Loucy (cell line): ENCODE measurements around the gene ARL5C.

Experiments
- H2AFZ ChIP-seq: fragments of 200-600 bp; sonication (generic); 2 replicates; pipeline ENCODE4 v1.6.0; 2016; ENCODE audit warnings: antibody characterized with exemption, mild to moderate bottlenecking, low read length, moderate library complexity
- H3F3A ChIP-seq: fragments of 200-600 bp; 2 replicates; pipeline ENCODE4 v1.6.0; 2016; ENCODE audit warnings: antibody characterized with exemption, low read depth, mild to moderate bottlenecking
- H3K27me3 ChIP-seq: fragments of 200-600 bp; sonication (generic); 2 replicates; pipeline ENCODE4 v1.6.1; 2014; ENCODE audit warnings: low read length, mild to moderate bottlenecking; ENCODE audit not compliant: insufficient read depth, poor library complexity, severe bottlenecking
- H3K36me3 ChIP-seq: fragments of 200-600 bp; sonication (generic); 2 replicates; pipeline ENCODE4 v1.6.1; 2016; ENCODE audit warnings: low read length; ENCODE audit not compliant: insufficient read depth
- H3K4me1 ChIP-seq: fragments of 200-600 bp; sonication (generic); 2 replicates; pipeline ENCODE4 v1.5.1; 2014; ENCODE audit warnings: low read length, mild to moderate bottlenecking; ENCODE audit not compliant: insufficient read depth, poor library complexity, severe bottlenecking
- H3K4me2 ChIP-seq: fragments of 200-600 bp; sonication (generic); 2 replicates; pipeline ENCODE4 v1.6.0; 2014; ENCODE audit warnings: antibody characterized with exemption, low read length, low read depth, mild to moderate bottlenecking; ENCODE audit not compliant: poor library complexity, severe bottlenecking
- H3K4me3 ChIP-seq: fragments of 200-600 bp; sonication (generic); 2 replicates; pipeline ENCODE4 v1.5.1; 2014; ENCODE audit warnings: low read length, mild to moderate bottlenecking, mixed read lengths; ENCODE audit not compliant: poor library complexity, severe bottlenecking
- H3K79me2 ChIP-seq: fragments of 200-600 bp; sonication (generic); 2 replicates; pipeline ENCODE4 v1.6.1; 2014; ENCODE audit warnings: low read length; ENCODE audit not compliant: insufficient read depth
- H3K9ac ChIP-seq: fragments of 200-600 bp; sonication (generic); 2 replicates; pipeline ENCODE4 v1.6.0; 2014; ENCODE audit warnings: mild to moderate bottlenecking, low read depth, low read length, moderate library complexity; ENCODE audit not compliant: poor library complexity, severe bottlenecking
- H3K9me2 ChIP-seq: fragments of 200-600 bp; sonication (generic); replicated peaks from 2 replicates; pipeline ENCODE4 v1.6.1; 2016; ENCODE audit warnings: low read depth, low read length, mixed read lengths
- H3K9me3 ChIP-seq: fragments of 200-600 bp; sonication (generic); 2 replicates; pipeline ENCODE4 v1.6.1; 2014; ENCODE audit warnings: mild to moderate bottlenecking, antibody characterized with exemption, low read length, low read depth; ENCODE audit not compliant: insufficient read depth
- H4K20me1 ChIP-seq: fragments of 200-600 bp; sonication (generic); 2 replicates; pipeline ENCODE4 v1.6.0; 2014; ENCODE audit warnings: antibody characterized with exemption, low read length, mild to moderate bottlenecking; ENCODE audit not compliant: insufficient read depth, poor library complexity, severe bottlenecking
- CTCF ChIP-seq: fragments of 200-600 bp; sonication (generic); conservative IDR thresholded peaks from 2 replicates; pipeline ENCODE4 v1.5.1; 2014; ENCODE audit warnings: mild to moderate bottlenecking, antibody characterized with exemption, low read length
- EZH2phosphoT487 ChIP-seq: fragments of 200-600 bp; IDR thresholded peaks from 2 replicates; pipeline ENCODE4 v1.6.1; 2018; ENCODE audit warnings: antibody characterized with exemption, mild to moderate bottlenecking, moderate library complexity, borderline replicate concordance

ARL5C gene

GRCh38 chr17:39186481-39187002, 20.6 kb upstream of the ARL5C start:
- TF ChIP-seq CTCF (no peak), EZH2phosphoT487 (no peak)
- no peaks in the 10 kb centered on the region for H4K20me1 ChIP-seq
- no peak overlapping the region for H3K4me3 ChIP-seq
- H3K36me3 ChIP-seq: peaks cover 62% of the 10 kb centered on the region; the same call in 1 of the 2 replicates
- no peaks in the 10 kb centered on the region for H3K27me3 ChIP-seq
- H3K9me3 ChIP-seq: no peaks in the 10 kb centered on the region
- H3K4me1 ChIP-seq: peaks cover 7% of the 10 kb centered on the region
- H3K4me2 ChIP-seq: no peak overlapping the region
- H3K79me2 ChIP-seq: peaks cover 3% of the 10 kb centered on the region; the same call in 1 of the 2 replicates
- H2AFZ ChIP-seq: no peak overlapping the region
- no peak overlapping the region for H3K9ac ChIP-seq
- no peaks in the 10 kb centered on the region for H3K9me2 ChIP-seq
- H3F3A ChIP-seq: no peaks in the 10 kb centered on the region

DNA sequence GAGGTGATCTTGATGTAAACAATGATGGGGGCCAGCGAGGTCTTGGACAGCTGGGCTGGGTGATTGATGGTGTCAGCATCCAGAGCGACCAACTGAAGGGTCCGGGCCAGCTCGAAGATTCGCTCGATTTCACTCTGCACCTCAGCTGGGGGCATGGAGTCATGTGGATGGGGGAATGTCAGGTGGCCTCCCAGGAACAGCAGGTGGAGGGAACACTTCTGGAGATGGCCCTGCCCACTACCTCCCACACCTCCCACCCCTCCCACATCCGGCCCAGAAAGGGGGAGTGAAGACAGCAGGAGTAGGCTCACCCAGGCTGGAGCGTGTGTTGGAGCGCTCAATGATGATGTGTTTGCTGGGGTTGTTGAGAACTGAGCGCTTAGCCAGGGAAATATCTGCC, 17.8 kb upstream of the ARL5C start:
- no peaks in the 10 kb centered on the region for H3K27me3 ChIP-seq
- peaks cover 7% of the 10 kb centered on the region for H3K4me1 ChIP-seq
- H3F3A ChIP-seq: no peaks in the 10 kb centered on the region
- peaks cover 59% of the 10 kb centered on the region; the same call in 1 of the 2 replicates for H3K36me3 ChIP-seq
- H3K79me2 ChIP-seq: peaks cover 3% of the 10 kb centered on the region; the same call in 1 of the 2 replicates
- no peak overlapping the region for H3K4me3 ChIP-seq
- TF ChIP-seq CTCF: no peak
- no peak for TF ChIP-seq EZH2phosphoT487
- H3K9me2 ChIP-seq: no peaks in the 10 kb centered on the region
- H4K20me1 ChIP-seq: no peaks in the 10 kb centered on the region
- no peak overlapping the region for H2AFZ ChIP-seq
- H3K4me2 ChIP-seq: no peak overlapping the region
- H3K9ac ChIP-seq: no peak overlapping the region
- no peaks in the 10 kb centered on the region for H3K9me3 ChIP-seq

DNA sequence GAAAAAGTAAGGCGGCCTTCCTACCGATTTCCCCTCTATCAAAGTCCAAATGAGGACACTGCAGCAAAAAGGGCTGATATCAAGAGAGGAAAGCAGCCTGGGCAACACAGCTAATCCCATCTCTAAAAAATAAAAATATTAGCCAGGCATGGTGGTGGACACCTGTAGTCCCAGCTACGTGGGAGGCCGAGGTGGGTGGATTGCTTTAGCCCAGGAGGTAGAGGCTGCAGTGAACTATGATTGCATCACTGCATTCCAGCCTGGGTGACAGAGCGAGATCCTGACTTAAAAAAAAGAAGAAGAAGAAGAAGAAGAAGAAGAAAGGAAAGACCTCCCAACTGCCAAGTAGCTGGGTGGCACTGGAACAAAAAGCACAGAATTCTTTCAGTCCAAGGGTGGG, 17.1 kb upstream of the ARL5C start:
- TF ChIP-seq EZH2phosphoT487: no peak
- no peak for TF ChIP-seq CTCF
- no peak overlapping the region for H3K4me2 ChIP-seq
- no peak overlapping the region for H2AFZ ChIP-seq
- no peak overlapping the region for H3K4me3 ChIP-seq
- no peak overlapping the region for H3K9ac ChIP-seq
- H4K20me1 ChIP-seq: no peaks in the 10 kb centered on the region
- peaks cover 64% of the 10 kb centered on the region; the same call in 1 of the 2 replicates for H3K36me3 ChIP-seq
- no peaks in the 10 kb centered on the region for H3K27me3 ChIP-seq
- peaks cover 3% of the 10 kb centered on the region; the same call in 1 of the 2 replicates for H3K79me2 ChIP-seq
- peaks cover 7% of the 10 kb centered on the region for H3K4me1 ChIP-seq
- no peaks in the 10 kb centered on the region for H3K9me2 ChIP-seq
- H3F3A ChIP-seq: no peaks in the 10 kb centered on the region
- no peaks in the 10 kb centered on the region for H3K9me3 ChIP-seq
